ENCODE data around the gene PCSK5. TPM values are rescaled to one million over a fixed set of nuclear protein-coding genes. Genes with fewer than 3 reads are reported as not detected.

Gene PCSK5
- total and polyA plus RNA-seq, 7 experiments from 2014 or later, result 5.2 to 35.0 (median 19.1) TPM

DNA sequence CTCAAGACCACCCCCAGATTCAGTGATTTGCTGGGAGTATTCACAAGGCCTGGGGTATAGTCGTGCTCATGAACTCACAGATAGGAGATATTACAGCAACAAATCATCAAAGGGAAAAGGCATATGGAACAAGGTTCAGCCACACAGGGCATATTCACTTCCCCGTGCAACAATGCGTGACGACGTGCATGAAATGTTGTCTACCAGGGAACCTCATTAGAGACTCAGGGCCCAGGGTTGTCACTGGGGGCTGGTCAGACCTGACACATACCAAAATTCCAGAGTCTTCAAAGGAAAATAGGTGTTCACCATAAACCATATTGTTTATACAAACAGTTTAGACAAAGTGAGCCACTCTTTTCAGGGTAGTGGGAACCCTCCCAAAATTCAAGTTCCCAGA is 291.3 kb downstream of the PCSK5 start:
- H3K27me3 Mint-ChIP-seq, result no peaks in the 10 kb centered on the region
- POLR2A ChIA-PET, result no interaction called here
- Histone ChIP-seq H3K27ac (ENCODE audit: low read depth, low read length) (no peak overlapping the region), H3K4me3 (ENCODE audit: low read length) (no peak overlapping the region), H3K36me3 (ENCODE audit: control insufficient read depth in 2 of 3, insufficient read depth in 3 of 3, low read length in 3 of 3) (peaks cover 0 to 53% (median 8%) of the 10 kb centered on the region in 3 experiments), H3K4me1 (ENCODE audit: control insufficient read depth in 2 of 2, insufficient read depth in 2 of 2, low read length in 2 of 2) (no peaks in the 10 kb centered on the region), H3K9me3 (ENCODE audit: control insufficient read depth in 2 of 3, low read length in 3 of 3) (no peaks in the 10 kb centered on the region), H3K27me3 (ENCODE audit: control insufficient read depth in 2 of 2, insufficient read depth in 2 of 2, low read length in 2 of 2) (no peaks in the 10 kb centered on the region)
- peak overlapping the region in 2 of 9 donors; percentile 56 to 68 for H3K27ac Mint-ChIP-seq
- no peak for ATAC-seq
- CTCF ChIA-PET, result no interaction called here
- no peak overlapping the region for H3K4me3 Mint-ChIP-seq
- H3K4me1 Mint-ChIP-seq, result peaks cover 0 to 27% (median under 1%) of the 10 kb centered on the region in 7 donors
- peaks cover 23 to 72% (median 59%) of the 10 kb centered on the region in 5 donors for H3K36me3 Mint-ChIP-seq
- DNase-seq, result no peak
- intact Hi-C loops (cut with micrococcal nuclease), result no loop called here
- H3K9me3 Mint-ChIP-seq, result peaks cover 0 to 2% (median 0%) of the 10 kb centered on the region in 11 donors

DNA sequence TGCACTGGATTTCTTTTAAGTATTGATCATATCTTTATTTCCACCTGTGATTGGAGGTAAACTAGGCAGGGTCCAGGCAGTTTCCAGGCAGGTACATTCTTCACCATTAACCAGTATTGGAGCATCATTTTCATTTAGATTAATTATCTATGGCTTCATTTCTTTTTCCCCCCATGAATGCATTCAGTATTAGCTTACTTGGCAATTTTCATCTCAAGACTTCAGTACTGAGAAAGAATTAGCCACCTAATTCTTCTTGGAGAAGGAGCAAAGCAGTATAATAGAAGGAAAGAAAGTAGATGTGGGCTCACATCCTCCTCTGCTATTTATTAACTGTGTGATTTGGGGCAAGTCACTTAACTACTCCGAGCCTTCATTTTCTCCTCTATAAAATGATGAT is 295.0 kb downstream of the PCSK5 start:
- Mint-ChIP-seq H3K4me3 (no peak overlapping the region), H3K27ac (peak overlapping the region in 2 of 9 donors; percentile 15 to 53), H3K27me3 (no peaks in the 10 kb centered on the region), H3K9me3 (peaks cover 0 to 4% (median 0%) of the 10 kb centered on the region in 11 donors), H3K4me1 (peaks cover 0 to 25% (median 0%) of the 10 kb centered on the region in 7 donors), H3K36me3 (peaks cover 33 to 84% (median 79%) of the 10 kb centered on the region in 5 donors)
- Histone ChIP-seq H3K27ac (ENCODE audit: low read depth, low read length) (no peak overlapping the region), H3K27me3 (ENCODE audit: control insufficient read depth in 2 of 2, insufficient read depth in 2 of 2, low read length in 2 of 2) (no peaks in the 10 kb centered on the region), H3K4me3 (ENCODE audit: low read length) (no peak overlapping the region), H3K36me3 (ENCODE audit: control insufficient read depth in 2 of 3, insufficient read depth in 3 of 3, low read length in 3 of 3) (peaks cover 0 to 73% (median 4%) of the 10 kb centered on the region in 3 experiments), H3K9me3 (ENCODE audit: control insufficient read depth in 2 of 3, low read length in 3 of 3) (no peaks in the 10 kb centered on the region), H3K4me1 (ENCODE audit: control insufficient read depth in 2 of 2, insufficient read depth in 2 of 2, low read length in 2 of 2) (no peaks in the 10 kb centered on the region)
- ChIA-PET POLR2A (no interaction called here), CTCF (no interaction called here)
- intact Hi-C loops (cut with micrococcal nuclease), result no loop called here
- ATAC-seq (no peak), DNase-seq (no peak)

DNA sequence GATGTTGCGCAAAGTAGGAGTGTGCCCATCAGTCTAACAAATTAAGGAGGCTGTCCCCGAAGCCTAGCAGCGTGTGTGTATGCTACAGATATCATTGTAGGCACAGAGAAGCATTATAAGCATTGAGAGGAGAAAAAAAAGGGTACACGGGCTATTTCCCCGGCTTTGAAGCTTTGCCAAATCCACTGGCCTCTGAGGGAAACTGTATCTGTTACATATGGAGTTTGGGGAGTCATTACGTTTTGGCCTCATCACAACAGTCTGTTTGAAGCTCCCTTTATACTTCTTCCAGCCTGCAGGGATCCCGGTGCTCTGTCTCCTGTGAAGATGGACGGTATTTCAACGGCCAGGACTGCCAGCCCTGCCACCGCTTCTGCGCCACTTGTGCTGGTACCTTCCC is 297.8 kb downstream of the PCSK5 start:
- H3K4me1 ChIP-seq (ENCODE audit: control insufficient read depth in 2 of 2, insufficient read depth in 2 of 2, low read length in 2 of 2), result no peaks in the 10 kb centered on the region
- Mint-ChIP-seq H3K27me3 (no peaks in the 10 kb centered on the region), H3K4me1 (peaks cover 0 to 12% (median 0%) of the 10 kb centered on the region in 7 donors), H3K9me3 (peaks cover 0 to 4% (median 0%) of the 10 kb centered on the region in 11 donors), H3K27ac (peak overlapping the region in 4 of 9 donors; percentile 16 to 58 (median 54)), H3K36me3 (peaks cover 18 to 79% (median 70%) of the 10 kb centered on the region in 5 donors), H3K4me3 (no peak overlapping the region)
- H3K36me3 ChIP-seq (ENCODE audit: control insufficient read depth in 2 of 3, insufficient read depth in 3 of 3, low read length in 3 of 3), result peaks cover 0 to 63% (median 0%) of the 10 kb centered on the region in 3 experiments
- intact Hi-C loops (cut with micrococcal nuclease), result no loop called here
- no peaks in the 10 kb centered on the region for H3K9me3 ChIP-seq (ENCODE audit: control insufficient read depth in 2 of 3, low read length in 3 of 3)
- H3K4me3 ChIP-seq (ENCODE audit: low read length), result no peak overlapping the region
- DNase-seq (no peak), ATAC-seq (no peak)
- H3K27ac ChIP-seq (ENCODE audit: low read depth, low read length), result no peak overlapping the region
- H3K27me3 ChIP-seq (ENCODE audit: control insufficient read depth in 2 of 2, insufficient read depth in 2 of 2, low read length in 2 of 2), result no peaks in the 10 kb centered on the region
- POLR2A ChIA-PET, result no interaction called here
- CTCF ChIA-PET, result no interaction called here

DNA sequence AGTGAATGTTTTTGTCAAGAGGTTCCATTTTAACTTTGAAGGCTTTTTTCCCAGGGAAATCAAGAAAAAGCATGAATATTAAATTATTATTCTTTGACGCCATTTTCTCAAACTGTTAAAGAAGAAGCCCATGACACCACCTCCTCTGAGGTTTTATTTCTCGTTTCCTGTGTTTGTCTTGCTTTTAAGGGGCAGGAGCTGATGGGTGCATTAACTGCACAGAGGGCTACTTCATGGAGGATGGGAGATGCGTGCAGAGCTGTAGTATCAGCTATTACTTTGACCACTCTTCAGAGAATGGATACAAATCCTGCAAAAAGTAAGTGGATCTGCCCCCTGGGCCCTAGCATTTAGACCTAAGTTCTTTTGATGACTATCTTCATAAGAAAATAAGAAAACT is 298.4 kb downstream of the PCSK5 start:
- no peaks in the 10 kb centered on the region for H3K27me3 ChIP-seq (ENCODE audit: control insufficient read depth in 2 of 2, insufficient read depth in 2 of 2, low read length in 2 of 2)
- Mint-ChIP-seq H3K4me1 (peaks cover 0 to 8% (median 0%) of the 10 kb centered on the region in 7 donors), H3K4me3 (no peak overlapping the region), H3K36me3 (peaks cover 22 to 80% (median 71%) of the 10 kb centered on the region in 5 donors), H3K9me3 (peaks cover 0 to 4% (median 0%) of the 10 kb centered on the region in 11 donors), H3K27ac (peak overlapping the region in 4 of 9 donors; percentile 11 to 55 (median 42)), H3K27me3 (no peaks in the 10 kb centered on the region)
- DNase-seq (no peak), ATAC-seq (no peak)
- H3K9me3 ChIP-seq (ENCODE audit: control insufficient read depth in 2 of 3, low read length in 3 of 3), result no peaks in the 10 kb centered on the region
- POLR2A ChIA-PET, result no interaction called here
- peaks cover 0 to 59% (median 0%) of the 10 kb centered on the region in 3 experiments for H3K36me3 ChIP-seq (ENCODE audit: control insufficient read depth in 2 of 3, insufficient read depth in 3 of 3, low read length in 3 of 3)
- no peaks in the 10 kb centered on the region for H3K4me1 ChIP-seq (ENCODE audit: control insufficient read depth in 2 of 2, insufficient read depth in 2 of 2, low read length in 2 of 2)
- CTCF ChIA-PET, result no interaction called here
- no peak overlapping the region for H3K4me3 ChIP-seq (ENCODE audit: low read length)
- no peak overlapping the region for H3K27ac ChIP-seq (ENCODE audit: low read depth, low read length)
- intact Hi-C loops (cut with micrococcal nuclease), result no loop called here

DNA sequence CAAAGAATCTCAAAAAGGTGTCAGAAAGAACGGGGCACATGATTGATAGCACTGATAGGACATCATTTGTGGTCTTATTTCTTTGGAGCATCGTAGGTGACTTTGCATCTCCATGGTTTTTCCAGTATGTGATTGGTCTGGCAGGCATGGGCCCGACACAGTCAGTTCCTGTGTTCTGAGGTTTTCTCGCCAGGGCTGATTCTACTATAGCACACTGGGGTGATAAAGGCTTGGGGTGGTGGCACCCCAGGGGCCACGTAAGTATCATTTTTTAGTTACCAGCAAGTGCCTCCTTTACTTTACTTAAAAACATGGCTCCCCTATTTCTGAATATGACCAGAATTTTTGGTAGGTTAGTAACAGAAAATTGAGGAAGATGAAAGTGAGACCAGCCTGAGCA is 301.0 kb downstream of the PCSK5 start:
- no peaks in the 10 kb centered on the region for H3K9me3 ChIP-seq (ENCODE audit: control insufficient read depth in 2 of 3, low read length in 3 of 3)
- peak overlapping the region in 1 of 10 donors; percentile 33 for H3K4me3 Mint-ChIP-seq
- H3K27ac Mint-ChIP-seq, result peak overlapping the region in 3 of 9 donors; percentile 41 to 53 (median 49)
- CTCF ChIA-PET, result no interaction called here
- ATAC-seq, result no peak
- POLR2A ChIA-PET, result no interaction called here
- intact Hi-C loops (cut with micrococcal nuclease), result no loop called here
- no peaks in the 10 kb centered on the region for H3K4me1 ChIP-seq (ENCODE audit: control insufficient read depth in 2 of 2, insufficient read depth in 2 of 2, low read length in 2 of 2)
- no peak overlapping the region for H3K4me3 ChIP-seq (ENCODE audit: low read length)
- no peaks in the 10 kb centered on the region for H3K27me3 ChIP-seq (ENCODE audit: control insufficient read depth in 2 of 2, insufficient read depth in 2 of 2, low read length in 2 of 2)
- H3K36me3 ChIP-seq (ENCODE audit: control insufficient read depth in 2 of 3, insufficient read depth in 3 of 3, low read length in 3 of 3), result peaks cover 0 to 50% (median 0%) of the 10 kb centered on the region in 3 experiments
- peaks cover 17 to 77% (median 64%) of the 10 kb centered on the region in 5 donors for H3K36me3 Mint-ChIP-seq
- no peaks in the 10 kb centered on the region for H3K27me3 Mint-ChIP-seq
- peaks cover 0 to 2% (median 0%) of the 10 kb centered on the region in 11 donors for H3K9me3 Mint-ChIP-seq
- DNase-seq, result no peak
- H3K27ac ChIP-seq (ENCODE audit: low read depth, low read length), result no peak overlapping the region
- peaks cover 0 to 6% (median 0%) of the 10 kb centered on the region in 7 donors for H3K4me1 Mint-ChIP-seq

DNA sequence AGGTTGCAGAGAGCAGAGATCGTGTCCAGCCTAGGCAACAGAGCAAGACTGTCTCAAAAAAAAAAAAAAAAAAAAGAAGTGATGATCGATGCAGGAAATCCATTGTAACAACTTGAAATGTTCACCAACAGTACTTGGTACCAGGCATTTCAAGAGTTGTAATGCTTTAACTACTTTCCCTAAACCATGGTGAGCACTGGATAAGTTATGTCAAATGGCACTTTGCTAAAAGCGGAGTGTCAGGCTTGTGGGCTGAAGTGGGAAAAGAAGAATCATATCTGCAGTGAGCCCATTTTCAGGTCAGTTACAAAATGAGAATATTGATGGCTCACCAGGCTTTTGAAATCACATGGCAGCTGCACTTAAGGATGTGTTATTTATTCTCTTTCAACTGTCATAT is 301.5 kb downstream of the PCSK5 start:
- ChIA-PET CTCF (no interaction called here), POLR2A (interaction anchor here (0.5 kb wide), 1 partner anchor 15 kb away, joined by 3 read pairs; no protein-coding TSS in a partner anchor)
- H3K27me3 ChIP-seq (ENCODE audit: control insufficient read depth in 2 of 2, insufficient read depth in 2 of 2, low read length in 2 of 2), result no peaks in the 10 kb centered on the region
- intact Hi-C loops (cut with micrococcal nuclease), result no loop called here
- no peak overlapping the region for H3K27ac ChIP-seq (ENCODE audit: low read depth, low read length)
- no peaks in the 10 kb centered on the region for H3K4me1 ChIP-seq (ENCODE audit: control insufficient read depth in 2 of 2, insufficient read depth in 2 of 2, low read length in 2 of 2)
- H3K9me3 Mint-ChIP-seq, result peaks cover 0 to 2% (median 0%) of the 10 kb centered on the region in 11 donors
- no peaks in the 10 kb centered on the region for H3K9me3 ChIP-seq (ENCODE audit: control insufficient read depth in 2 of 3, low read length in 3 of 3)
- H3K4me1 Mint-ChIP-seq, result peaks cover 0 to 6% (median 0%) of the 10 kb centered on the region in 7 donors
- no peaks in the 10 kb centered on the region for H3K27me3 Mint-ChIP-seq
- ATAC-seq, result no peak
- H3K36me3 Mint-ChIP-seq, result peaks cover 17 to 72% (median 59%) of the 10 kb centered on the region in 5 donors
- DNase-seq, result no peak
- no peak overlapping the region for H3K4me3 ChIP-seq (ENCODE audit: low read length)
- H3K27ac Mint-ChIP-seq, result peak overlapping the region in 3 of 9 donors; percentile 41 to 53 (median 49)
- H3K36me3 ChIP-seq (ENCODE audit: control insufficient read depth in 2 of 3, insufficient read depth in 3 of 3, low read length in 3 of 3), result peaks cover 0 to 47% (median 0%) of the 10 kb centered on the region in 3 experiments
- peak overlapping the region in 1 of 10 donors; percentile 33 for H3K4me3 Mint-ChIP-seq

DNA sequence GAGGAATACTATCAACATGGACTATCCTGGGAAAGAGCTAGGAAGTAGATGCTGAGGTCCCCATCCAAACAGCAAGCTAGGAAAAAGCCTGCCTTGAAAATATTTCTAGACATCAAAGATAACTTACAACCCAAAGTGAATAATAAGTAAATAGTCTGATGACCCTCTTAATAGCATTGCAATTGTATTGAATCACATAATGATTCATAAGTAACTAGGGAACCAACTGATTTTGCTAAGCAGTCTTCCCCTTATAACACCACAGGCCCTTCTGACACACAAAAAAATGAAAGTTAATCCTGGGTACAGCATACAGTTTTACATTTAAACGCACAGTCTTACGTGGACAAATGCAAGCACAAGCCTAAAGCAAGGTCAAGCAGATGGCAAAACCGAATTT is 304.4 kb downstream of the PCSK5 start:
- no peak overlapping the region for H3K27ac Mint-ChIP-seq
- no peak overlapping the region for H3K4me3 Mint-ChIP-seq
- Histone ChIP-seq H3K27ac (ENCODE audit: low read depth, low read length) (no peak overlapping the region), H3K9me3 (ENCODE audit: control insufficient read depth in 2 of 3, low read length in 3 of 3) (no peaks in the 10 kb centered on the region), H3K36me3 (ENCODE audit: control insufficient read depth in 2 of 3, insufficient read depth in 3 of 3, low read length in 3 of 3) (peaks cover 0 to 25% (median 0%) of the 10 kb centered on the region in 3 experiments), H3K27me3 (ENCODE audit: control insufficient read depth in 2 of 2, insufficient read depth in 2 of 2, low read length in 2 of 2) (no peaks in the 10 kb centered on the region), H3K4me3 (ENCODE audit: low read length) (no peak overlapping the region), H3K4me1 (ENCODE audit: control insufficient read depth in 2 of 2, insufficient read depth in 2 of 2, low read length in 2 of 2) (no peaks in the 10 kb centered on the region)
- H3K27me3 Mint-ChIP-seq, result no peaks in the 10 kb centered on the region
- no peak for ATAC-seq
- CTCF ChIA-PET, result no interaction called here
- peaks cover 0 to 6% (median 0%) of the 10 kb centered on the region in 7 donors for H3K4me1 Mint-ChIP-seq
- intact Hi-C loops (cut with micrococcal nuclease), result no loop called here
- H3K9me3 Mint-ChIP-seq, result no peaks in the 10 kb centered on the region
- peaks cover 12 to 51% (median 36%) of the 10 kb centered on the region in 5 donors for H3K36me3 Mint-ChIP-seq
- DNase-seq, result no peak
- POLR2A ChIA-PET, result no interaction called here

Measured in naive thymus-derived CD4-positive, alpha-beta T cell (primary cell).